HL-60 (cell line): ENCODE data around the gene IL1RAPL1.

Experiments
- DNase-seq, 2 experiments: peaks; one replicate each; pipeline ENCODE4 v3.0.0-alpha.2; 2010 to 2020; ENCODE audit warnings: low read depth in 1 of 2, low spot score in 1 of 2
- H3K27ac ChIP-seq: fragments of 250-450 bp; sonication (Bioruptor Pico); replicated peaks from 2 replicates; pipeline ENCODE4 v1.5.1; 2020; ENCODE audit warnings: mild to moderate bottlenecking, moderate library complexity
- H3K27me3 ChIP-seq: fragments of 250-450 bp; sonication (Bioruptor Pico); 2 replicates; pipeline ENCODE4 v1.5.1; 2021; ENCODE audit warnings: mild to moderate bottlenecking, moderate library complexity; ENCODE audit not compliant: insufficient read depth, poor library complexity, severe bottlenecking
- H3K4me3 ChIP-seq: replicated peaks from 2 replicates; pipeline ENCODE4 v1.5.1; 2011; ENCODE audit warnings: mild to moderate bottlenecking, control low read depth, low read length; ENCODE audit not compliant: insufficient read depth
- GABPA ChIP-seq: IDR thresholded peaks from 2 replicates; pipeline ENCODE4 v1.6.1; 2012; ENCODE audit warnings: low read depth
- POLR2AphosphoS5 ChIP-seq: IDR thresholded peaks from 2 replicates; pipeline ENCODE4 v1.6.1; 2012; ENCODE audit warnings: low read depth
- SPI1 ChIP-seq: IDR thresholded peaks from 2 replicates; pipeline ENCODE4 v1.6.1; 2012; ENCODE audit warnings: low read depth, mild to moderate bottlenecking, borderline replicate concordance
- TF ChIP-seq, protein P1 (sequence below): IDR thresholded peaks from one replicate; pipeline ENCODE4 v1.5.1; 2011; ENCODE audit warnings: low read length, control low read depth, inconsistent platforms; ENCODE audit not compliant: insufficient read depth
- TF ChIP-seq, protein P2 (sequence below): IDR thresholded peaks from 2 replicates; pipeline ENCODE4 v1.6.1; 2012; ENCODE audit warnings: low read depth; ENCODE audit not compliant: insufficient replicate concordance

Gene IL1RAPL1

DNA sequence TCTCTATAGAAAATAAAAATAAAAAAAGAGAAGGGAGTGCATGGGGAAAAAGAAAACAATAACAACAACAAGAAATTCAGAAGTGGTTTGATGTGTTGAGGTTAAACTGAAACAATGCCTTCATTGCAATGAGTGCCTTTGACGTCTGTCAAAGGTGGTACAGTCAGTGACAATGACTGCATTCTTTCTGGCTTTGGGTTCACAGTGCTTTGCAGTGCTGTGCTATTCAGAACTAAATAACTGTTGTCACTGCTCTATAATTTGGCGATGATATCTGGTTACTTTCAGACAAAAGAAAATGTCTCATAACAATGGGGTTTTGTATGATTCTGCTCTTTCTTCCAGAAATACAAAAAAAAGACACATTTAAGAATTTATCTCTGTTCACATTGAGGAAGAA is 1139.6 kb downstream of the IL1RAPL1 start:
- H3K27me3 ChIP-seq, result no peaks in the 10 kb centered on the region
- no peak for DNase-seq
- no peak overlapping the region for H3K27ac ChIP-seq
- H3K4me3 ChIP-seq, result no peak overlapping the region
- TF ChIP-seq, protein P1, sequence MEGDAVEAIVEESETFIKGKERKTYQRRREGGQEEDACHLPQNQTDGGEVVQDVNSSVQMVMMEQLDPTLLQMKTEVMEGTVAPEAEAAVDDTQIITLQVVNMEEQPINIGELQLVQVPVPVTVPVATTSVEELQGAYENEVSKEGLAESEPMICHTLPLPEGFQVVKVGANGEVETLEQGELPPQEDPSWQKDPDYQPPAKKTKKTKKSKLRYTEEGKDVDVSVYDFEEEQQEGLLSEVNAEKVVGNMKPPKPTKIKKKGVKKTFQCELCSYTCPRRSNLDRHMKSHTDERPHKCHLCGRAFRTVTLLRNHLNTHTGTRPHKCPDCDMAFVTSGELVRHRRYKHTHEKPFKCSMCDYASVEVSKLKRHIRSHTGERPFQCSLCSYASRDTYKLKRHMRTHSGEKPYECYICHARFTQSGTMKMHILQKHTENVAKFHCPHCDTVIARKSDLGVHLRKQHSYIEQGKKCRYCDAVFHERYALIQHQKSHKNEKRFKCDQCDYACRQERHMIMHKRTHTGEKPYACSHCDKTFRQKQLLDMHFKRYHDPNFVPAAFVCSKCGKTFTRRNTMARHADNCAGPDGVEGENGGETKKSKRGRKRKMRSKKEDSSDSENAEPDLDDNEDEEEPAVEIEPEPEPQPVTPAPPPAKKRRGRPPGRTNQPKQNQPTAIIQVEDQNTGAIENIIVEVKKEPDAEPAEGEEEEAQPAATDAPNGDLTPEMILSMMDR, result no peak
- TF ChIP-seq POLR2AphosphoS5 (no peak), SPI1 (no peak), GABPA (no peak)
- TF ChIP-seq, protein P2, sequence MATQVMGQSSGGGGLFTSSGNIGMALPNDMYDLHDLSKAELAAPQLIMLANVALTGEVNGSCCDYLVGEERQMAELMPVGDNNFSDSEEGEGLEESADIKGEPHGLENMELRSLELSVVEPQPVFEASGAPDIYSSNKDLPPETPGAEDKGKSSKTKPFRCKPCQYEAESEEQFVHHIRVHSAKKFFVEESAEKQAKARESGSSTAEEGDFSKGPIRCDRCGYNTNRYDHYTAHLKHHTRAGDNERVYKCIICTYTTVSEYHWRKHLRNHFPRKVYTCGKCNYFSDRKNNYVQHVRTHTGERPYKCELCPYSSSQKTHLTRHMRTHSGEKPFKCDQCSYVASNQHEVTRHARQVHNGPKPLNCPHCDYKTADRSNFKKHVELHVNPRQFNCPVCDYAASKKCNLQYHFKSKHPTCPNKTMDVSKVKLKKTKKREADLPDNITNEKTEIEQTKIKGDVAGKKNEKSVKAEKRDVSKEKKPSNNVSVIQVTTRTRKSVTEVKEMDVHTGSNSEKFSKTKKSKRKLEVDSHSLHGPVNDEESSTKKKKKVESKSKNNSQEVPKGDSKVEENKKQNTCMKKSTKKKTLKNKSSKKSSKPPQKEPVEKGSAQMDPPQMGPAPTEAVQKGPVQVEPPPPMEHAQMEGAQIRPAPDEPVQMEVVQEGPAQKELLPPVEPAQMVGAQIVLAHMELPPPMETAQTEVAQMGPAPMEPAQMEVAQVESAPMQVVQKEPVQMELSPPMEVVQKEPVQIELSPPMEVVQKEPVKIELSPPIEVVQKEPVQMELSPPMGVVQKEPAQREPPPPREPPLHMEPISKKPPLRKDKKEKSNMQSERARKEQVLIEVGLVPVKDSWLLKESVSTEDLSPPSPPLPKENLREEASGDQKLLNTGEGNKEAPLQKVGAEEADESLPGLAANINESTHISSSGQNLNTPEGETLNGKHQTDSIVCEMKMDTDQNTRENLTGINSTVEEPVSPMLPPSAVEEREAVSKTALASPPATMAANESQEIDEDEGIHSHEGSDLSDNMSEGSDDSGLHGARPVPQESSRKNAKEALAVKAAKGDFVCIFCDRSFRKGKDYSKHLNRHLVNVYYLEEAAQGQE, result no peak

DNA sequence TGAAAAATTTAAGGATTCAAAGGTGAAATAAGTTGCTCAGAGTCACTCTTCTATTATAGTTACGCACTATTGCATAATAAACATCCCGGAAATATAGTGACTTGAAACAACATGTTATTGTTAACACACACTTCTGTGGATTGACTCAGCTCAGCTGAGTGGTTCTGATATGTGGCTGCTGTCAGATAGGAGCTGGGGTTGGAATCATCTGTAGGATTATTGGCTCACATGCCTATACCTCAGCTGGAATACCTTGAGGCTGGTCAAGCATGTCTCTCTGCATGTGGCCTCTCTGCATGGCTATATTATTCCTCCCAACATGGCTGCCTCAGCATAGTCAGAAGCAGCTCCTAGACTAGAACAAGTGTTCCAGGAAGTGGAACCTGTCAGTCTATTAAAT is 1141.4 kb downstream of the IL1RAPL1 start:
- Histone ChIP-seq H3K4me3 (no peak overlapping the region), H3K27ac (no peak overlapping the region), H3K27me3 (no peaks in the 10 kb centered on the region)
- no peak for DNase-seq
- TF ChIP-seq, protein P2, result no peak
- TF ChIP-seq, protein P1, result no peak
- TF ChIP-seq GABPA (no peak), POLR2AphosphoS5 (no peak), SPI1 (no peak)

DNA sequence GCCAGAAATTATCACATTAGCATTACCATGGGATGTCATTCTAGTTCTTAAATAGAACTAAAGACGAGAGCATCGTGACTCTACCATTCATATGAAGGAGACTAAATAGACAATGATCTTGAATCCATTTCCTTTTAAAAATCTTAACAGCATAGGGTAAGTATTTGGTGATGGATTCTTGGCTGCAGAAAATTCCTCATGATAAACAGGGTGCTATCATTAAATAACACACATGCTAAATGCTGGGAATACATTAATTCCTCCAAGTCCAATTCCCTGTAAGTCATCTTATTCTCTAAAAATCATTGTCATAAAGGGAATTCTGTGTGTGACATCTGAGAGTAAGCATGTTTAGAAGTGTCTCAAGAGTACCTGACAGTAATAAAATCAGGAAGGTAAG is 1157.7 kb downstream of the IL1RAPL1 start:
- TF ChIP-seq, protein P1, result no peak
- TF ChIP-seq SPI1 (no peak), GABPA (no peak), POLR2AphosphoS5 (no peak)
- TF ChIP-seq, protein P2, result no peak
- Histone ChIP-seq H3K27me3 (no peaks in the 10 kb centered on the region), H3K4me3 (no peak overlapping the region), H3K27ac (no peak overlapping the region)
- DNase-seq, result no peak
